Activated CD4-positive, alpha-beta T cell treated with anti-CD3 and anti-CD28 coated beads, Interleukin-2, amount 50 U/mL, for 4 hours (primary cell): Measurements from ENCODE around the gene PRDM16.

Source experiments
- DNase-seq, 2 experiments: peaks; one replicate each; pipeline ENCODE4 v3.0.0-alpha.2; 2020

Gene PRDM16

DNA sequence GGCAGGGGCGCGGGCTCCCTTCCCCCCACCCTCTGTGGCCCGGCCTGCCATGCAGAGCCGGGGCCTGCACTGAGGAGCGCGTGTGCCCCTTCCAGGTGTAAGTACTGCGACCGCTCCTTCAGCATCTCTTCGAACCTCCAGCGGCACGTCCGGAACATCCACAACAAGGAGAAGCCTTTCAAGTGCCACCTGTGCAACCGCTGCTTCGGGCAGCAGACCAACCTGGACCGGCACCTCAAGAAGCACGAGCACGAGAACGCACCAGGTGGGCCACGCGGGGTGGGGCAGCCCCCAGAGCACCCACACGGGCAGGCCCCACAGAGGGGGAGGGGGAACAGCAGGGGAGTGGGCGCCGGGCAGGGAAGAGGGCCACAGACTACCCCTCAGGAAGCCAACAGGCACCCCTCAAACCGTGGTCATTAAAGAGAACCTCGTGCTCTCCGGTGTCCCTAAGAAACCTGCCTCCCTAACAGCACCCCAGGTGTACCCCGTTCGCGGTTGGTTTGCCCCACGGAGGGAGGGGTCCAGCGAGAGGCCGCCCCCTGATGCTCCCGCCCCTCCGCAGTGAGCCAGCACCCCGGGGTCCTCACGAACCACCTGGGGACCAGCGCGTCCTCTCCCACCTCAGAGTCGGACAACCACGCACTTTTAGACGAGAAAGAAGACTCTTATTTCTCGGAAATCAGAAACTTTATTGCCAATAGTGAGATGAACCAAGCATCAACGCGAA, 356.6 kb downstream of the PRDM16 start:
- DNase-seq: no peak

DNA sequence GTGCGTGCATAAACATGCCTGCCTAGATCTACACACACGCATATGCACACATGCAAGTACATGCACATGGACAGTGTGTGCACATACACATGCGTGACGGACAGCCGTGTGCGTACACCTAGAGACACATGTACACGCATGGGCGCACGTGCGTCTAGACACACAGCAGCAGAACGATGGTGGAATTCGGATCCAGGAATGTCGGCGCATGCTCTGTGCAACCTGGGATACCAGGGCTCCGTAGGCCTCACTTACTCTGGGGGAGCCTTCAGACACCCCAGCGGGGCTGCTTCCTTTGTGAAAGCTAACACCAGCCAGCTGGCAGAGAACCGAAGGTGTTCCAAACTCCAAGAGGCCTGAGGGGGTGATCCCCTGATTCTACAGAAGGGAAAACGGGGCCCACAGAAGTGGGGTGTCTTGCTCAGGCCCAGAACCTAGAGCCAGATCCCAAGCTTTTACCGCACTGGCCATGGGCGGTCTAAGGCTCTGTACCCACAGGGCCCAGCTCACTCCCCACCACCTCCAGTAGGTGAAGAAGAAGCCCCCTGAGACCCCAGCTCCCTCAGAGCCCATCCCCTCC, 358.0 kb downstream of the PRDM16 start:
- DNase-seq: no peak

DNA sequence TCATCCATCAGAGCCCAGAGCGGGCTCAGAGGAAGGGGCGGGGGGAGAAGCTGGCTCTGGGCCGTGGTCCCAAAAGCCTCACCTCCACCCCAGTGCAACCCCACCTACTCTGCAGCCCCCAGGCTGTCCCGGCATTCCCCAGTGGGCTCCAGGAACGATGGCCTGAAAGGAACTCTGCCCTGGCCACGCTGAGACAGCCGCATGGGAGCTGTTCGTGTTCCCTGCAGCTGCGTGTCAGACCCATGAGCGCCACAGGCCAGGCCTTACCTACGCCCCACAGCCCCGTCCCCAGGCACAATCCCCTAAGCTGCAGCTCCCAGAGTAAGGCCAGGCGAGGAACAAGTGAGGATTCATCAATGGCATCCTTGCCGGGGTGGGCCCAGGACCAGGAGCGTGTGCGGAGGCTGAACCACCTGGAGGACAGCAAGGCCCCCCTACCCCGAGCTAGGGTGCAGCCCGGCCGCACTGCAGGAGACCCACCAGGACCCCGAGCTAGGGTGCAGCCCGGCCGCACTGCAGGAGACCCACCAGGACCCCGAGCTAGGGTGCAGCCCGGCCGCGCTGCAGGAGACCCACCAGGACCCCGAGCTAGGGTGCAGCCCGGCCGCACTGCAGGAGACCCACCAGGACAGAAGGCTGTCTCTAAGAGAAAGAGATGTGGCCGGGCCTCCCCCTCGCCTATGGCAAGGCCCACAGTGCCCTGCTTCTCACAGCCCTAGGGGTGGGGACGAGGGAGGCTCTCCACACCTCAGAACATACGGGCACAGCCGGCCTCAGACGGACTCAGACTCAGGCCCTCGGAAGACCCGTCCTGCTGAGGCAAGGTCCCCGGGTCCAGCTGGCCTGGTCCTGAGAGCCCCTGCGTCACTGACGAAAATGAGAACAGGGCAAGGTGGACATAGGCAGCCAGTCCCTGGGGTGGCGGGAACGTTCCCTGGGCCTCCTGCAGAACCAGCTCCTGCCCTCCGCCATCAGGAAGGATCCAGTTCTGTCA, 359.0 kb downstream of the PRDM16 start:
- DNase-seq: no peak

DNA sequence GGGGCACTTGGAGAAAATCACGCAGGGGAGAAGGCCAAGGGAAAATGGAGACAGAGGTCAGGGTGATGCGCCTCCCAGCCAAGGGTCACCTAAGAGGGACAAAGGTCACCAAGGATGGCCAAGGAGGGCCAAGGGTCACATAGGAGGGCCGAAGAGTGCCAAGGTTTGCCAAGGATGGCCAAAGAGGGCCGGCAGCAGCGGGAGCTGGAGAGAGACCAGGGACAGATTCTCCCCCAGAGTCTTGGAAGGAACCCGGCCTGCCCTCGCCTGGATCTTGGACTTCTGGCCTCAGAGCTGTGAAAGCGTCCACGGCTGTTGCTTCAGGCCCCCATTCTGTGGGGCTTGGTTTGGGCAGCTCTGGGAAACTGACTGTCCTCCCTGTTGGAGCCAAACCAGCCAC, 359.9 kb downstream of the PRDM16 start:
- DNase-seq: no peak

DNA sequence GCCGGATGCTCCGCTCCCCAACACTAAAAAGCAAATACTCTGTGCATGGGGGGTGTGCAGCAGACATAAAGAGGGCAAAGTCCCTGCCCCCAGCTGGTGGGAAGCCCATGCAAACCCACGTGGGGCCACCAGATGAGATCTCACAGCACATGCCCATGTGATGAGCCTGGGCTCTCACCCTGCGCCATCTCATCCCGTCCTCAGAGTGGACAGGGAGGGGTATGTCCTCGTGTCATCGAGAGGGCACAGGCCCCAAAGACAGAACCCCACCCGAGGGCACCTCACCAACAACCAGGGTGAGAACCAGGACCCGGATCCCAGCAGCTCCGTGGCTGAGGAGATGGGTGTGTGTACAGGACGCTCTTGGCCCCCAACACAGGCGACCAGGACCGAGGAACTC, 360.3 kb downstream of the PRDM16 start:
- DNase-seq: no peak

DNA sequence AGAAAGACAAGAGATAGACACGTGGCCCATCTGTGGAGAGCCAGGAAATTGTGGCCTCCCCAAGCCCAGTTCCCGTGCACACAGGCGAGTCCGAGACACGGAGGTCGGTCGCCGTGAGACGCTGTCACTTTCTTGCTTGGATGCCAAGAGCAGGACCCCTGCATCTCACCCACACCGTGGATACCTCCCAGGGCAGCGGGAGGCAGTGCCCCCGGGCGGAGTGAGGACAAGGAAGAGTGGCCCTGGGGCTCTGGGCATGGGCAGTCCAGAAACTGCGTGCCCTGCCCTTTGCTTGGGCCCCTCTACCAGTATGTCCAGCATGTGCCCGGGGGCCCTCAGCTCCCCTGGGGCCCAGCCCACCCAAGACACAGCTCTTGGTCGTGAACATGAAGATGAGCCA, 360.8 kb downstream of the PRDM16 start:
- DNase-seq: no peak

DNA sequence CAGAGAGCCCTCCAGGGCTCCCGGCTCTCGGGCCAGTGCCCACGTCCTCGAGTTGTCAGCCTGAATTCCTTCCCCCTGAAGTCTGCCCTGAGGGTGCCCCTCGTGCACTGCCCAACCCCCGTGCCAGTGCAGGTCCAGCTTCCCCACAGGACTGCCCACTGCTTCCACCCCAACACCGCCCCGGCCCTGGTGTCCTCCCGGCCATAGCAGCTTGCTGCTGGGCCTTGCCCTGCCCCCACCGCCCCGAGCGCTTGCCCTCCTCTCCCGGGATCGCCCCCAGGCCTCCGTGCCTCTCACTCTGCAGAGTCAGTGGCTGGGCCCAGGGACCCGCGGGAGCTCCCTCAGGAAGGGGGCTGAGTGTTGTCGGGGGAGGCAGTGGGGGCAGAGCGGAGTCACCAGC, 361.4 kb downstream of the PRDM16 start:
- DNase-seq: no peak

DNA sequence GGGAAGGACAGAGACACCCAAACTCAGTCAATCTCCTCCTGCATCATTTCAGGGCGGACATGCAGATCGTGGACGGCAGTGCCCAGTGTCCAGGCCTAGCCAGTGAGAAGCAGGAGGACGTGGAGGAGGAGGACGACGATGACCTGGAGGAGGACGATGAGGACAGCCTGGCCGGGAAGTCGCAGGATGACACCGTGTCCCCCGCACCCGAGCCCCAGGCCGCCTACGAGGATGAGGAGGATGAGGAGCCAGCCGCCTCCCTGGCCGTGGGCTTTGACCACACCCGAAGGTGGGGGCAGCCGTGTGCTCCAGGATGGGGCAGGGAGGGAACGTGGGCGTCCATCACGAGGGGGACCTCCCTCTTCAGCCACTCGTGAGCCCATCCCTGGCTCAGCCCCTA, 361.8 kb downstream of the PRDM16 start:
- no peak for DNase-seq

DNA sequence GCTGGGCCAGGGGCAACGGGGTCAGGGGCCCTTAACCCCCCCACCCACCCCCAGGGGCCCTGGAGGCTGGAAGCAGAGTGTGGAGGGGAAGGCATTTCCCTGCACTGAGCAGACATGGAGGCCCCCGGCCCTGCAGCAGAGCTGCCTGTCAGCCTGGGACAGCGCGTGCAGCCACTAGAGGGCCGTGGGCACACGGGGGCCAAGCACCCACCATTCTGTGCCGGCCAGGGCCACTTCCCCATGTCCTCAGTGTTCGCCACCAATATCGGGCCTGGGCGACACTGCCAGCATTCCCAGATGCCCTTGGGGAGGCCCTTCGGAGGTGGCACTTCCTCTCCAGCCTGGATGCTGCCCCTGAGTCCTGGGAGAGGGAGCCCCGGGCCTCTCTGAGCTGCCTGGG, 362.3 kb downstream of the PRDM16 start:
- DNase-seq: no peak

DNA sequence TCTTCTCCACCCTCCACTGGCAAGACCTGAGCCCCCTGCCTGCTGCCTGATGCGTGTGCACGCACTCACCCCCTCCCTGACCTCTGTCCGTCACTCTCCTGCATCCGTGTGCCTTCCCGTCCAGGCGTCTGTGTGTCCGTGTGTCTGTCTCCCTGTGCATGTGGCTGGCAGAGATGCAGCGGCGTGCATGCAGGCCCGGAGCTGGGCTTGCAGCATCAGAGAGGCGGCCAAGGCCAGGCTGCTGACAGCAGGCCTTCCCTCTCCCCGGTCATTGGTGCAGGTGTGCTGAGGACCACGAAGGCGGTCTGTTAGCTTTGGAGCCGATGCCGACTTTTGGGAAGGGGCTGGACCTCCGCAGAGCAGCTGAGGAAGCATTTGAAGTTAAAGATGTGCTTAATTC, 362.7 kb downstream of the PRDM16 start:
- DNase-seq: no peak

DNA sequence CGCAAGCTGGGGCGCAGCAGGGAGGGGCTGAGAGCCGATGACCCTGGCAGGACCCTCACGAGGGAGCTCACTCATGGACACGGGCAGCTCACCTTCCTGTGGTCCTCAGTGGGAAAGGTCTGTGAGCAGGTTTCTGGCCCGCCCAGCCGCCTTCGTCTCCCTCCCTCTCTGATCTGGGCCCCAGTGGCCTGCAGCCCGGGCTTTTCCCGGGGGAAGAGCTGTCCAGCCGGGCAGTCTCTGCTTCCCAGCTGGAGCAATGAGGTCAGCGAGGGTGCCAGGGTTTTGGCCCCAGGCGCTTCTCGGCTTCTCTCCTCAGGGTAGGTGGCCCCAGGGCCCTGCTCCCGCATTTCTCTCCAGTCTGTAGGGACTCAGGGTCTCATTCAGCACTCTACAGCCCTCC, 363.3 kb downstream of the PRDM16 start:
- DNase-seq: no peak

DNA sequence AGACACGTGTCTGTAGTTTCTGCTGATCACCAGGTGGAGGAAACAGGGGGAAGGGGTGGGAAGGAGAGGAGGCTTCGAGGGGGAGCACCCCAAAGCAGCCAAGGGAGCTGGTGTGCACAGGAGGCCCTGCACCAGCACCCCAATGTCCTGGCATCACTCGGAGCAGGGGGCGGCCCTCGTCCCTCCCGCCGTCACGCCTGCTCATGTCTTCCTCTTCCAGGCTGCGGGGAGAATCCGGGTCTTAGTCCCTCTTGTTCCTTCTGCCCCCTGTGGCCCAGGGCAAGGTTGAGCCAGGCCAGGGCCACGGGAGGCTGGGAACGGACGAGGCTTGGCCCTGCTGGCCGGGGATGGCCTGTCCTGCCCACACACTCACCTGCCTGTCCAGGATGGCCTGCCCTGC, 364.1 kb downstream of the PRDM16 start:
- no peak for DNase-seq

DNA sequence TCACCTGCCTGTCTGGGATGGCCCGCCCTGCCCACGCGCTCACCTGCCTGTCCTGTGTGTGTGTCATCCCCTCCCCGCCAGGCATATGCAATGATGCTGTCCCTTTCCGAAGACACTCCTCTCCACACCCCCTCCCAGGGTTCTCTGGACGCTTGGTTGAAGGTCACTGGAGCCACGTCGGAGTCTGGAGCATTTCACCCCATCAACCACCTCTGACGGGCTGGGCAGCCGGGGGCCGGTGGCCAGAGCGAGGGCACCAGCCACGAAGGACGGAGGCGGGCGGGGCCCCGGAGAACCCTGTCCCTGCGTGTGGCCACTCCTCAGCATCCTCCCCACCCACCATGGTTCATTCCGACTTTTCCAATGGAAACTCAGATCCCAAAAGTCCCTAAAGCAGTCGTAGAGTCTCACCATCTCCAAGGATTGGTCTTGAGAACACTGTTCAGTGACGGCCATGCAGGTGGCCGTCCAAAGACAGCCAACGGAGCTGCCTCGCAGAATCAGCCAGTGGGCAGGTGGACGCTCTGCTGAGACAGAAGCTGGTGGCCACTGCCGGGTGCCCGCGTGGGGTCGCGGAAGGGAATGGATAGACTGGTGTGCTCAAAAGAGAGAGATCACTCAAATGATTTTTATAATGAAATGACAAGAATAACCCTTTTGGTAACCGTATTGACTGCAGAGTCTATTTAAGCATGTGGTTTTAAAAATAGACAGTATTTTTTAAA, 364.8 kb downstream of the PRDM16 start:
- no peak for DNase-seq

DNA sequence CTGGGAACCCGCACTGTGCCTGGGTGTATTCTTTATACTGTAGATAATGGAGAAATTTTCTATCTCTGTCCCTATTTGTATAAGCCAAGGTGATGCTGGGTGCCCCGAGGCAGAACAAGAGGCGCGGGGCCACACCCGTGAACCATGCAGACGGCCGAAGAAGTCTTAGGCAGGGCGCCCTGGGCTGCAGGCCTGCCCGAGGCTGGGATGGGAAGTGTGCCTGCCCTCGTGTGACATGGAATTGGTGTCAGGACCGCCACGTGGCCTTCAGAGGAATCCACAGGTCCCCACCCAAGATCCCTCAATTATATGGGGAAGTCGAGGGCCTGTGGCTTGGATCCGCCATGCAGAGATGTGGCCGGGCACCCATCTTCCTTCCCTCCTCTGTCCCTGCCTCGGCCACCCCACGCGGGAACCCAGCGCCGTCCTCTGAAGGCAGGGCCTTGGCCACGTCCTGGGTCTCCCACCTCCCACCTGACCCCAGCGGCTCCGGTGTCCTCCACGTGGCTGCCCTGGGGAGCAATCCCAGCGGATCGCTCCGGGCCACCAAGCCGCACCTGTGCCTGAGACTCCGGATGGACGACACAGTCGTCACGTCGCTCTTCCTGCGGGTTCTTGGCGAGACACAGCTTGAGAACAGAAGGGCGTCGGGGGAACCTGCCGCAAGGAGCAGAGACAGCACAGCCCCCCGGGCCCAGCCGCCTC, 365.6 kb downstream of the PRDM16 start:
- no peak for DNase-seq

DNA sequence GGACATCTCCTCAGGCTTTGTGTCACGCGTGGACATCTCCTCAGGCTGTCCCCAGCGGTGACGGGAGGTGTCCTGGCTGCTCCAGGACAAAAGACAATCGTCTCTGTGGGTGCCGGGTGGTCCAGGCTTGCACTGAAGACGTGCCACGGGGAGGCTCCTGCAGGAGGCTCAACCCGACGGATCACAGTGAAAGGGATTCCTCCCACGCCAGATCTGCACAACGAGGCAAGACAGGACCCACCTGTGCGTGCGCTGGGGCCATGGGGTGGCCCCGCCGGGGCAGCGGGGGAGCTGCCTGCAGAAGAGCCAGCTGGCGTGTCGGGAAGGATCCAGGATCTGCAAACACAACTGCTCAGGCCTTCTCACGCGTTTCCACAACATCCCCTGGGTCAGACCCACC, 366.7 kb downstream of the PRDM16 start:
- DNase-seq: no peak

DNA sequence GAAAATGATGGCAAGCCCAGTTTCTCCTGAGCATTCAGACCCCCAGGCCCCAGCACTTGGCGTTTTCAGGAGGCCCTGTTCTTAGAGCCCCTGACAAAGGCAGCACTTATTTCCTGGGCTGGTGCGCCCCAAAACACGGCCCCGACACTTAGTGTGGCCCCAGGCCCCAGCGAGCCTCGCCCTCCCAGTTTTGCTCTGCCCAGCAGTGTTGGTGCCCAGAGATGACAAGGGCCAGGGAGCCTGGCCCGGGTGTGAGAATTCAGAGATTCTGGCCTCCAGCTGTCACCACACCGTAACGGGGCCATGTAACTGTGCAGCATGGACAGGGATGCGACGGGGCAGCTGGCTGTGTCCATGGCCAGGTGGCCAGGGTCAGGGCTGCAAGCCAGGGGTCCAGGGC, 367.4 kb downstream of the PRDM16 start:
- DNase-seq: no peak

DNA sequence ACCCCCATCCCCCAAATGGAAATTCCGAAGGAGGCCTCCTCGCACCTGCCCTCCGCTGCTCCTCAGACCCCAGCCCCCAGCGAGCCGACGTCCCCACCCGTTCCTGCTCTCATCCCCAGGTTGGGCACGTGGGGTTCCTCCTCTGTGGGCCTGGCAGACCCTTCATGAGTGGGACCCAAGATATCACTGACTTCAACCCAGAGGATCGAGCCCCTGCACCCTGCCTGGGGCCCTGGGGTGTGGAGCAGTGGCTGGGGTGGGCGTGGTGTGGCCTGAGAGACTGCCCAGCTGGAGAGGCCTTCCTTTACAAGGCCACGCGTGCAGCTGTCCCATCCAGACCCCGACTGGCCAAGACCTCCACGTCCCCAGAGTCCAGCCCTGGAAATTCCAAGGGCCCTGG, 367.9 kb downstream of the PRDM16 start:
- DNase-seq: no peak

DNA sequence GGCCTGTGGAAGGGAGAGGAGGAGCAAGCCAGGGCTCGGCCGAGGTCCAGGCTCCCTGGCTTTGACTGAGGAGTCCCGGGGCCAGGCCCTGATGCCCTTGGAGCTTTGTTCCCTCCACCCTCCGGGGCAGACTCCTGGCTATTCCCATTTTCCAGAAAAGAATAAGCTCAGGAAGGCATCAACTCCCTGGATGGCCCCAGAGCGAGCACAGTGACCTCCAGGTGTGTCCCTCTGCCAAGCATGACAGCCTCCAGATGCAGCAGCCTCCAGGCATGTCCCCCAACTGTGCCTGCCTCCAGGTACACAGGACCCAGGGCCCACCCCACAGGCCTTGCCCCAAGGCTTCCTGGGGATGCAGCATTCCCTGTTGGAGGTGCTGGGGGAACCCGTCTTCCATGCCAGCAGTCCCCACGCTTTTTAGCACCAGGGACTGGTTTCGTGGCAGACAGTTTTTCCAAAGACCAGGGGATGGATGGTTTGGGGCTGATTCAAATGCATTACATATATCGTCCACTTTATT, 369.7 kb downstream of the PRDM16 start:
- no peak for DNase-seq

DNA sequence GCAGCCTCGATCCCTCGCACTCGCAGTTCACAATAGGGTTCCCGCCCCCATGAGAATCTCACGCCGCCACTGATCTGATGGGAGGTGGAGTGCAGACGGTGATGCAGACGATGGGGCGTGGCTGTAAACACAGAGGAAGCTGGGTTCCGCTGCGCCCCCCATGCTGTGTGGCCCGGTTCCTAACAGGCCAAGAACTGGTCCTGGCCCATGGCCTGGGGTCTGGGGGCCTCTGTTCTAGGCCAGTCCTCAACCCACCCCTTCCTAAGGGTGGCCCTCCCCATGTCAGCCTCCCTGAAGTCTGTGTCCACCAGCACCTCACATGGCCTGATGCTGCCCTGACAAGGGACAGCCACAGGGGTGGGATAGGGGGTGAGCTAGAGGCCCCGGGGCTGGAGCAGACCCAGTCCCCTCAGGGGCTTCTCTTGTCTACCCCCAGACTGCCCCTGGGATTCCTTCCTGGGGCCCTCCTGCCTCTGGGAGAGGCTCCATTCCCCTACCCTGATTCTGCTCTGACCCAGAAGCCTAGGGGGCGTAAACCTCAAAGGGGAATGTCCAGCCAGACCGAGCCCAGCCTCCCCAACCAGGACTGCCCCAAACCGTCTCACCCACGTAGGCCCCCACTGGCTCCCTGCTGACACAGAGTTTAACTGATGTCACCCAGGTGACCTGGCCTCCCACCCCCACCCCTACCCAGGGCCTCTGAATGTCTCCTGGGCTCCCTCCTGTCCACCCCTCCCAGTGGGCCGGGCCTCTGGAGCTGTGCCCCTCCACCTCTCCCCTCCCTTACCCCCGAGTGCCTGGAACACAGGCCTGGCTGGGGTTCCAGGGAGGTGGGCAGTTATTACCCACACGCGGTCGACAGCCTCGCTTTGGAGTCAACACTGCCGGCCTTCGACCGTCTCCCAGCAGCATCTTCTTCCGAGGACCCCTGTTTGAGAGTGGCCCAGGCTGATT, 370.6 kb downstream of the PRDM16 start:
- no peak for DNase-seq

DNA sequence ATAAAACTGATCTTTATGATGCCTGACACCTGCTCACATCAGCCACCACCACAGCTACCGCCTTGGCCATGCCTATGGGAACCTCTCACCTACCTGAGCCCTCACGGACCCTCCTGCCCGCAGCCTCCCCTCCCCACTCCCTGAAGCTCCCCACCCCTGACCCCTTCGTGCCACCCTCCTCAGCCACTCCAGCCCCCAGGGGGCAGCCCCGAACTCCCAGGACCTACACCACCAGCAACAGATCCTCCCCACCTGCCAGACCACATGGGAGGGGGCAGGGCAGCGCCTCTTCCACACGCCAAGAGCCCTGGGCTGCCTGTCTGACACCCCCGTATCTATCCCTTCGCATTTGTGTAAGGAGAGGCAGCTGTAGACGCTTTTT, 371.3 kb downstream of the PRDM16 start:
- DNase-seq: no peak
